ENCODE data around the gene CRTC2. TPM values are rescaled to one million over a fixed set of nuclear protein-coding genes. Genes with fewer than 3 reads are reported as not detected.
"Not testable (repeated sequence)": the region's sequence is repeated elsewhere in the genome, so short reads cannot be mapped to it uniquely, and the experiment has no call there.

Gene CRTC2
- total and polyA plus RNA-seq, 2 experiments from 2014 or later, result 10.6 to 20.7 TPM

- Histone ChIP-seq H3F3A (replicated peaks; ENCODE audit: low read depth) (no peaks in the 10 kb centered on the region; the same call in 1 of the 2 replicates), H3K36me3 (ENCODE audit: insufficient read depth) (no peaks in the 10 kb centered on the region; the same call in 1 of the 2 replicates), H3K4me3 (no peak overlapping the region), H3K27ac (ENCODE audit: low read depth) (no peak overlapping the region), H3K9me2 (ENCODE audit: insufficient read depth) (no peaks in the 10 kb centered on the region), H3K27me3 (ENCODE audit: insufficient read depth) (no peaks in the 10 kb centered on the region), H4K20me1 (replicated peaks; ENCODE audit: insufficient read depth) (peaks cover 62% of the 10 kb centered on the region), H3K79me2 (replicated peaks; ENCODE audit: insufficient read depth) (peaks cover 100% of the 10 kb centered on the region), H3K4me2 (no peak overlapping the region), H2AFZ (no peak overlapping the region), H3K4me1 (ENCODE audit: insufficient read depth) (no peaks in the 10 kb centered on the region)
- no peak overlapping the region for H3K4me3 Mint-ChIP-seq
- DNase-seq (ENCODE audit: low spot score) (no peak), ATAC-seq (no peak)
- no peaks in the 10 kb centered on the region for H3K9me3 Mint-ChIP-seq
- H3K4me1 Mint-ChIP-seq, result no peaks in the 10 kb centered on the region
- H3K27ac Mint-ChIP-seq, result no peak overlapping the region
- H3K27me3 Mint-ChIP-seq (ENCODE audit: insufficient read depth, low read depth, poor library complexity), result peaks cover 1% of the 10 kb centered on the region
- peaks cover 18% of the 10 kb centered on the region for H3K36me3 Mint-ChIP-seq (ENCODE audit: low read depth)
- TF ChIP-seq STAT1 (IDR thresholded peaks at IDR 0.05; ENCODE audit: unreplicated experiment) (no peak), ZNF462 (CRISPR knock-in tag; IDR thresholded peaks at IDR 0.05) (no peak), NANOG (IDR thresholded peaks at IDR 0.05; ENCODE audit: borderline replicate concordance) (no peak), ZNF331 (CRISPR knock-in tag; IDR thresholded peaks at IDR 0.05; ENCODE audit: low read depth) (no peak), CTCF (conservative IDR thresholded peaks at IDR 0.05; ENCODE audit: low read depth in 2 of 2) (no peak), CREB1 (CRISPR knock-in tag; IDR thresholded peaks at IDR 0.05; ENCODE audit: low read depth) (no peak), ETS1 (IDR thresholded peaks at IDR 0.05) (no peak), EZH2phosphoT487 (IDR thresholded peaks at IDR 0.05; ENCODE audit: unreplicated experiment) (no peak), ZNF114 (CRISPR knock-in tag; IDR thresholded peaks at IDR 0.05) (no peak)
Observed at GRCh38 chr1:153912349-153912748, 46.1 kb downstream of the CRTC2 start.

- not testable (repeated sequence) for H3K4me2 ChIP-seq; H3K9me2 ChIP-seq (ENCODE audit: insufficient read depth); H3K36me3 ChIP-seq (ENCODE audit: insufficient read depth); H3K9me3 Mint-ChIP-seq; H3K4me3 Mint-ChIP-seq; H3K4me1 ChIP-seq (ENCODE audit: insufficient read depth); H3K27me3 ChIP-seq (ENCODE audit: insufficient read depth); H3K27ac ChIP-seq (ENCODE audit: low read depth); H2AFZ ChIP-seq; ATAC-seq; H3K4me3 ChIP-seq; H3F3A ChIP-seq (replicated peaks; ENCODE audit: low read depth); DNase-seq (ENCODE audit: low spot score); H3K27me3 Mint-ChIP-seq (ENCODE audit: insufficient read depth, low read depth, poor library complexity); H3K27ac Mint-ChIP-seq; H3K4me1 Mint-ChIP-seq
- peaks cover 68% of the 10 kb centered on the region for H4K20me1 ChIP-seq (replicated peaks; ENCODE audit: insufficient read depth)
- peaks cover 26% of the 10 kb centered on the region for H3K36me3 Mint-ChIP-seq (ENCODE audit: low read depth)
- peaks cover 100% of the 10 kb centered on the region for H3K79me2 ChIP-seq (replicated peaks; ENCODE audit: insufficient read depth)
Observed at GRCh38 chr1:153910560-153910959, 47.9 kb downstream of the CRTC2 start.
